Measurements from ENCODE around the gene SDK2. TPM values are rescaled to one million over a fixed set of nuclear protein-coding genes. Genes with fewer than 3 reads are reported as not detected.

The SDK2 gene
- total and polyA plus RNA-seq, 2 of the 8 experiments (the other 6 are each of a cell fraction or from before 2014, with no cell fraction given) = 3.9 to 4.1 TPM

DNA sequence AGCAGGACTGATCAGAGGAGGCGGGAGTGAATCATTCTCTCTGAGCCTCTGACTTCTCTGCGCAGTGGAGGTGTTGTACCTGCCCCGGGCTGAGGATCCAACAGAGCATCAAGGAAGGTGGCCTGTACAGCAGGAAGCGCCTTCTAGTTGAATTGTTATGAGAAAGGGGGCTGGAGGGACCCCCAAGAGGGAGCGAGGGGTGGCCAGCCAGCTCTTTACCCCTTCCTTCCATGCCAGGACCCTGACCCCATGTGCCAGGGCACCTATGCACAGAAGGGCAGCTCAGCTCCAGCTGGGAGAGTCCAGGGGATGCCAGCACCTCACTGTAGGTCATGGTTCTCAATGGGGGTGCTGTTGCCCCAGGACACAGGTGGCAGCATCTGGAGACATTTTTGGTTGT, 149.3 kb downstream of the SDK2 start:
- CTCF ChIA-PET (ENCODE audit: partially characterized antibody) = interaction anchor here (1.6 to 1.7 kb wide), 2 partner anchors 9 to 65 kb away, joined by 4 to 5 read pairs; no protein-coding TSS in a partner anchor
- Histone ChIP-seq H2BK5ac (ENCODE audit: low read depth, low read length) (0 out of 2 replicates have a peak overlapping the region, but pooled peaks have one; percentile 56), H2BK15ac (ENCODE audit: low read length) (no peak overlapping the region)
- TF ChIP-seq E2F6 (IDR thresholded peaks at IDR 0.05) = no peak
- no peak for TF ChIP-seq CREB1 (IDR thresholded peaks at IDR 0.05)
- no peak for TF ChIP-seq CBX5 (IDR thresholded peaks at IDR 0.05; ENCODE audit: low read depth, low read length)
- TF ChIP-seq CEBPB (IDR thresholded peaks at IDR 0.05; ENCODE audit: low read depth, low read length) = no peak
- TF ChIP-seq EZH2 (IDR thresholded peaks at IDR 0.05; ENCODE audit: low read depth, low read length, severe bottlenecking) = no peak
- TF ChIP-seq FOSL1 (IDR thresholded peaks at IDR 0.05; ENCODE audit: insufficient read depth, low read depth, low read length) = no peak
- no peak for TF ChIP-seq CTCF (IDR thresholded peaks at IDR 0.05; ENCODE audit: control extremely low read depth in 1 of 3, insufficient read depth in 1 of 3, low read depth in 1 of 3, low read length in 3 of 3)
- TF ChIP-seq, protein P1, sequence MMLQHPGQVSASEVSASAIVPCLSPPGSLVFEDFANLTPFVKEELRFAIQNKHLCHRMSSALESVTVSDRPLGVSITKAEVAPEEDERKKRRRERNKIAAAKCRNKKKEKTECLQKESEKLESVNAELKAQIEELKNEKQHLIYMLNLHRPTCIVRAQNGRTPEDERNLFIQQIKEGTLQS (IDR thresholded peaks at IDR 0.05; ENCODE audit: insufficient read depth, low read depth, low read length) = no peak
- no peak for TF ChIP-seq MAFK (IDR thresholded peaks at IDR 0.05; ENCODE audit: low read depth, low read length)
- no peak for TF ChIP-seq RAD21 (IDR thresholded peaks at IDR 0.05 in 1 of 2, conservative IDR thresholded peaks at IDR 0.05 in 1 of 2; ENCODE audit: low read depth in 2 of 2, low read length in 2 of 2)

More for the DNA sequence above, 149.3 kb downstream of the SDK2 start:
- no peak overlapping the region for H2AFZ ChIP-seq (ENCODE audit: low read length)
- no peak overlapping the region for H3K56ac ChIP-seq (replicated peaks; ENCODE audit: insufficient read length, low read depth, low read length)
- FAIRE-seq = no peak
- H3K4ac ChIP-seq (replicated peaks; ENCODE audit: insufficient read length, low read depth, low read length) = no peak overlapping the region
- H3K18ac ChIP-seq (ENCODE audit: extremely low read depth, low read length) = no peak overlapping the region
- H3K9ac ChIP-seq (replicated peaks in 1 of 4; ENCODE audit: extremely low read depth in 1 of 4, low read depth in 3 of 4, low read length in 3 of 4) = no peak overlapping the region
- H2BK12ac ChIP-seq (ENCODE audit: low read depth, low read length) = 0 out of 2 replicates have a peak overlapping the region, but pooled peaks have one; percentile 68
- no peak overlapping the region for H3K4me3 ChIP-seq (ENCODE audit: extremely low read depth in 1 of 4, insufficient read depth in 2 of 4, low read depth in 3 of 4, low read length in 4 of 4)
- no peak overlapping the region for H3K4me2 ChIP-seq (ENCODE audit: insufficient read depth in 1 of 2, low read depth in 2 of 2, low read length in 2 of 2)
- H4K8ac ChIP-seq (ENCODE audit: extremely low read depth, insufficient read depth, low read length) = no peak overlapping the region
- no peak overlapping the region for H2BK20ac ChIP-seq (ENCODE audit: low read length)
- no peaks in the 10 kb centered on the region for H3K27me3 ChIP-seq (replicated peaks in 1 of 4; ENCODE audit: control insufficient read depth in 3 of 4, extremely low read depth in 1 of 4, insufficient read depth in 3 of 4, low read length in 3 of 4)
- no peaks in the 10 kb centered on the region for H3K36me3 ChIP-seq (ENCODE audit: control insufficient read depth in 2 of 4, insufficient read depth in 4 of 4, low read length in 3 of 4)
- WGBS, 2 experiments (ENCODE audit: extremely low coverage in 1 of 2, insufficient coverage in 1 of 2, insufficient read length in 1 of 2, insufficient replicate concordance in 2 of 2, low coverage in 1 of 2, low lambda C conversion rate in 2 of 2, missing lambda C conversion rate in 1 of 2) = 90% methylated on average over 5 of the region's 5 CpGs; no CpG with 5 or more reads in 1 of the 2 experiments
- H3K9me3 ChIP-seq (ENCODE audit: insufficient read depth in 2 of 2, low read depth in 1 of 2, low read length in 1 of 2) = no peaks in the 10 kb centered on the region
- H4K91ac ChIP-seq (replicated peaks; ENCODE audit: insufficient read length, low read length) = peak overlapping the region; percentile 79
- H3K79me2 ChIP-seq (ENCODE audit: control insufficient read depth in 1 of 2, insufficient read depth in 2 of 2, low read length in 2 of 2) = no peaks in the 10 kb centered on the region
- DNase-seq (ENCODE audit: low read depth in 1 of 2, low spot score in 2 of 2) = no peak
- no peak overlapping the region for H3K27ac ChIP-seq (ENCODE audit: low read depth, low read length)
- H2BK120ac ChIP-seq (replicated peaks; ENCODE audit: low read depth, low read length) = no peak overlapping the region
- H4K5ac ChIP-seq (ENCODE audit: insufficient read length, low read depth, low read length) = no peak overlapping the region
- H3K79me1 ChIP-seq (ENCODE audit: low read depth, low read length) = 0 out of 2 replicates have a peak, but pooled peaks cover 4% of the 10 kb centered on the region
- H4K20me1 ChIP-seq (replicated peaks in 1 of 2; ENCODE audit: control insufficient read depth in 1 of 2, insufficient read depth in 2 of 2, low read length in 2 of 2) = peaks cover 1 to 2% of the 10 kb centered on the region in 2 experiments
- H2AK5ac ChIP-seq (ENCODE audit: low read depth, low read length) = no peak overlapping the region
- POLR2A ChIA-PET (ENCODE audit: partially characterized antibody) = no interaction called here
- no peak overlapping the region for H3K23ac ChIP-seq (ENCODE audit: insufficient read length)
- H3K14ac ChIP-seq (ENCODE audit: insufficient read length) = no peak overlapping the region
- peaks cover 2 to 15% (median 7%) of the 10 kb centered on the region in 4 experiments for H3K4me1 ChIP-seq (replicated peaks in 1 of 4; ENCODE audit: control insufficient read depth in 3 of 4, insufficient read depth in 4 of 4, low read length in 3 of 4)
- no peaks in the 10 kb centered on the region; the same call in 1 of the 2 replicates for H3K23me2 ChIP-seq (ENCODE audit: low read depth, low read length)
